Ishikawa (cell line): Measurements from ENCODE around the gene VIPR2.

ENCODE experiments used
- CEBPB ChIP-seq: IDR thresholded peaks from 2 replicates; pipeline ENCODE4 v1.6.1; 2012
- CREB1 ChIP-seq: IDR thresholded peaks from 2 replicates; pipeline ENCODE4 v1.6.1; 2012; ENCODE audit warnings: low read depth
- EGR1 ChIP-seq: IDR thresholded peaks from 2 replicates; pipeline ENCODE4 v1.6.1; 2012
- EP300 ChIP-seq: IDR thresholded peaks from 2 replicates; pipeline ENCODE4 v1.6.1; 2012; ENCODE audit warnings: borderline replicate concordance
- FOXM1 ChIP-seq: IDR thresholded peaks from 2 replicates; pipeline ENCODE4 v1.6.1; 2012; ENCODE audit warnings: low read depth, borderline replicate concordance
- MAX ChIP-seq: IDR thresholded peaks from 2 replicates; pipeline ENCODE4 v1.6.1; 2012
- NFIC ChIP-seq: IDR thresholded peaks from 2 replicates; pipeline ENCODE4 v1.6.1; 2012
- RAD21 ChIP-seq: IDR thresholded peaks from 2 replicates; pipeline ENCODE4 v1.6.1; 2012; ENCODE audit warnings: low read depth
- REST ChIP-seq: IDR thresholded peaks from 2 replicates; pipeline ENCODE4 v1.6.1; 2012; ENCODE audit warnings: low read depth, mild to moderate bottlenecking
- TAF1 ChIP-seq: IDR thresholded peaks from 2 replicates; pipeline ENCODE4 v1.6.1; 2012; ENCODE audit warnings: low read depth, mild to moderate bottlenecking
- TCF12 ChIP-seq: IDR thresholded peaks from 2 replicates; pipeline ENCODE4 v1.6.1; 2012; ENCODE audit warnings: low read depth
- TEAD4 ChIP-seq: IDR thresholded peaks from 2 replicates; pipeline ENCODE4 v1.6.1; 2012
- USF1 ChIP-seq: IDR thresholded peaks from 2 replicates; pipeline ENCODE4 v1.6.1; 2012
- YY1 ChIP-seq: IDR thresholded peaks from 2 replicates; pipeline ENCODE4 v1.6.1; 2012; ENCODE audit warnings: low read depth
- ZBTB7A ChIP-seq: IDR thresholded peaks from 2 replicates; pipeline ENCODE4 v1.6.1; 2012; ENCODE audit warnings: low read depth

The VIPR2 gene

GRCh38 chr7:158997110-158997453 is 147.6 kb downstream of the VIPR2 start:
- TF ChIP-seq EGR1 (no peak), TCF12 (no peak)

GRCh38 chr7:158996214-158997109 is 148.2 kb downstream of the VIPR2 start:
- TF ChIP-seq EP300 (no peak), REST (no peak), RAD21 (no peak), CEBPB (no peak), EGR1 (no peak), TAF1 (no peak), CREB1 (no peak), FOXM1 (no peak), NFIC (no peak), MAX (no peak), ZBTB7A (no peak), YY1 (no peak), USF1 (no peak), TEAD4 (no peak), TCF12 (no peak)

GRCh38 chr7:158995514-158995913 is 149.2 kb downstream of the VIPR2 start:
- TF ChIP-seq RAD21: no peak
- TF ChIP-seq EP300: no peak
- TF ChIP-seq EGR1: no peak
- TF ChIP-seq TAF1: no peak

GRCh38 chr7:158994687-158995086 is 150.0 kb downstream of the VIPR2 start:
- TF ChIP-seq TAF1 (no peak), CEBPB (no peak), EGR1 (no peak), CREB1 (no peak)

GRCh38 chr7:158993591-158993990 is 151.1 kb downstream of the VIPR2 start:
- TF ChIP-seq CREB1 (no peak), CEBPB (no peak), TEAD4 (no peak), EP300 (no peak), REST (no peak), TAF1 (no peak), YY1 (no peak), NFIC (no peak), FOXM1 (no peak), RAD21 (no peak), TCF12 (no peak), ZBTB7A (no peak), USF1 (no peak), MAX (no peak), EGR1 (no peak)

- TF ChIP-seq REST: no peak
- TF ChIP-seq TEAD4: no peak
- TF ChIP-seq NFIC: no peak
- no peak for TF ChIP-seq MAX
- no peak for TF ChIP-seq EGR1
- no peak for TF ChIP-seq FOXM1
- no peak for TF ChIP-seq TCF12
- TF ChIP-seq USF1: no peak
- TF ChIP-seq CREB1: no peak
- no peak for TF ChIP-seq CEBPB
- TF ChIP-seq TAF1: no peak
- no peak for TF ChIP-seq EP300
- no peak for TF ChIP-seq RAD21
- TF ChIP-seq ZBTB7A: no peak
- no peak for TF ChIP-seq YY1
Measured at GRCh38 chr7:158992759-158993158, 151.9 kb downstream of the VIPR2 start.
